ENCODE measurements around the gene PTPRN2.
"Not testable (repeated sequence)": the region's sequence is repeated elsewhere in the genome, so short reads cannot be mapped to it uniquely, and the experiment has no call there.

PTPRN2 gene

DNA sequence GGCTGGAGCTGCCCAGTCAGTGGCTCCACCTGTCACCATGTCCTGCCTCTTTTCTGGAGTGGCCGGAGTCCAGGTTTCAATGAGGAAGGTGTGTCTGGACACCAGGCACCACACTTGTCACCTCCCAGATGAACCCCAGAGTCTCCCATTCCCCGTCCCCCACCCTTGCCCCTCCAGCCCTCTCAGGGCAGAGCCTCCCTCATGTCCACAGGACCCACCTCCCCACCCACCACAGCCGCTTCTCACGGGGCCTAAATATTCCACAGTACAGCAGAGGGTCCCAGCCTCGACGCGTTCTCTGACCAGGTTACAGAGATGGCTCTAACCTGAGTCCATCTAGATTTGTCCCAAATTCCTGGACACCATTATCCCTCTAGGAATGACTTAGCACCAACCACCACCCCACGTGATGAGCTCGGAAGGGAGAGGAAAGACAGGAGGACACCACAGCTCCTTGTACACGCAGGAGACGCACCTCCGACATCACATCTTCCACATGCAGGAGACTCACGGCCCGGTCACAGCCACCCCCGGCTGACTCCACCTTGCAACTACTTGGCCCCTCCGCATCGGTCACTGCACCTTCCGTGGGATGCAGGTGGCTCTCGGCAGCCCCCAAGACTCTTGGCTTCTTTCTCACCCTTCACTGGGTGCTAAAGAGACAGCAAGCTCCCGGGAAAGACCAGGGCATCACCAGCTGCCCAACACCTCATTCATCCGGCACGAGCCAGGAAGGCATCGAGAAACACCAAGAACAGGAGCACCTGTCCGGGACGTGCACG is 690.7 kb downstream of the PTPRN2 start:
- no peak for DNase-seq (ENCODE audit: low spot score)

DNA sequence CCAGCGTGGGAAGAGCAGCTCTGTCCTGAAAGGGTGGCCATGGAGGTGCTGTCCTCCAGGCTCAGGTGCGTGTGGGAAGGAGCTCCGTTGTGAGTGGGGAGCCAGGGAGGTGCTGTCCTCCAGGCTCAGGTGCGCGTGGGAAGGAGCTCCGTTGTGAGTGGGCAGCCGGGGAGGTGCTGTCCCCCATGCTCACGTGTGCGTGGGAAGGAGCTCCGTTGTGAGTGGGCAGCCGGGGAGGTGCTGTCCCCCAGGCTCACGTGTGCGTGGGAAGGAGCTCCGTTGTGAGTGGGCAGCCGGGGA is 691.3 kb downstream of the PTPRN2 start:
- not testable (repeated sequence) for FAIRE-seq; DNase-seq (ENCODE audit: low spot score)

More for the DNA sequence above, 690.7 kb downstream of the PTPRN2 start:
- no peak for FAIRE-seq

DNA sequence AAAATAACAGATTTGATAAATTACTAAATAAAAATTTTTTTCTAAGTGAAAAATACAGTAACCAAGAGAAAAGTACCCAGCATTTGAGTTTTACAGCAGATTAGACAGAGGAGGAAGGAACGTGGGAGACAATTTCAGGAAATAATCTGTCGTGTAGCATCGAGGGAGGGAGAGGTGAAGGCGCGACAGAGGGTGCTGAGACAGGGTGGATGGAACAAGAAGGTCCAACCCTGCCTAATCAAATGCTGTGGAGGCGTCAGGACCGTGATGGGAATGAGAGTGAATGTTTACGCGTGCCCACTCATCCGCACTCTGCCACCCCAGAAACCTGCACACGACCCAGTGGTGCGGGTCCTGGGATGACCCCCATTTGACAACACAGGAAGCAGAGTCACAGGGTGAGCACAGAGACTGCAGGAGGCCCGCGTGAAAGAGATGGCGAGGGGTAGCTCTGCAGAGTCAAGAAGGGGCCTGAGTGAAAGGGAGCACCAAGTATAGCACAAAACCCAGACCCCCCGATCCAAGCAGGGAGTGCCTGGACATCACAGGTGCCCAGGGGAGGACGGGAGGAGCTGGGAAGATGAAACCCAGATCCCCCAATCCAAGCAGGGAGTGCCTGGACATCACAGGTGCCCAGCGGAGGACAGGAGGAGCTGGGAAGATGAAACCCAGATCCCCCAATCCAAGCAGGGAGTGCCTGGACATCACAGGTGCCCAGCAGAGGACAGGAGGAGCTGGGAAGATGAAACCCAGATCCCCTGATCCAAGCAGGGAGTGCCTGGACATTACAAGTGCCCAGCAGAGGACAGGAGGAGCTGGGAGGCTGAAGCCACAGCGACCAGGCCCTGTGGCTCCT is 691.9 kb downstream of the PTPRN2 start:
- FAIRE-seq (no peak), DNase-seq (ENCODE audit: low spot score) (no peak)

DNA sequence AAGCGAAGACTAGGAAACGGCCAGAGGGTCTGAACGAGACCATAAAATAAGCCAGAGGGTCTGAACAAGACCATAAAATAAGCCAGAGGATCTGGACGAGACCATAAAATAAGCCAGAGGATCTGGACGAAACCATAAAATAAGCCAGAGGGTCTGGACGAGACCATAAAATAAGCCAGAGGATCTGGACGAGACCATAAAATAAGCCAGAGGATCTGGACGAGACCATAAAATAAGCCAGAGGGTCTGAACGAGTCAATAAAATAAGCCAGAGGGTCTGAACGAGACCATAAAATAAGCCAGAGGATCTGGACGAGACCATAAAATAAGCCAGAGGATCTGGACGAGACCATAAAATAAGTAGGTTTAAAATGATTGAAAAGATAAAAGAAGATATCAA is 692.5 kb downstream of the PTPRN2 start:
- not testable (repeated sequence) for DNase-seq (ENCODE audit: low spot score); FAIRE-seq

DNA sequence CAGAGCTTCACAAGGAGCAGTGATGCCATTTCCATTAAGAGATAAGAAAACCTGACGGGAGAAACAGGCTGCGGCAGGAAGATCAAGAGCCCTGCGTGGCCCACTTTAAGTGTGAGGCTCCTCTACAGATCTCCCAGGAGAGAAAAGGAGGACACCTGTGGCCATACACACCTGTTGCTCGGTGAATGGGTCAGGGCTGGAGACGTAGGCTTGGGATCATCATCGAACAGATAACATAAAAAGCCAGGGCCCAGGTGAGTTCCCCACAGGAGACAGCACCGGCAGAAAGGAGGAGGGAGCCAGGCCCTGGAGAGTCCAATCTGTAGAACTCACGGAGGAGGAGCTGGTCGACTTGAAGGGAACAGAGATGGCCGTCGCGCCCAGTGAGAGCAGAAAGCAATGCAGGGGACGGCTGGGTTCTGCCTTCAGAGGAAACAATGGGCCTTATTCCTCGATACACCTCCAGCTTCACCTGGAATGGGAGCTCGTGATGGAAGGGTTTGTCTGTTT is 694.0 kb downstream of the PTPRN2 start:
- DNase-seq (ENCODE audit: low spot score) (no peak), FAIRE-seq (no peak)

DNA sequence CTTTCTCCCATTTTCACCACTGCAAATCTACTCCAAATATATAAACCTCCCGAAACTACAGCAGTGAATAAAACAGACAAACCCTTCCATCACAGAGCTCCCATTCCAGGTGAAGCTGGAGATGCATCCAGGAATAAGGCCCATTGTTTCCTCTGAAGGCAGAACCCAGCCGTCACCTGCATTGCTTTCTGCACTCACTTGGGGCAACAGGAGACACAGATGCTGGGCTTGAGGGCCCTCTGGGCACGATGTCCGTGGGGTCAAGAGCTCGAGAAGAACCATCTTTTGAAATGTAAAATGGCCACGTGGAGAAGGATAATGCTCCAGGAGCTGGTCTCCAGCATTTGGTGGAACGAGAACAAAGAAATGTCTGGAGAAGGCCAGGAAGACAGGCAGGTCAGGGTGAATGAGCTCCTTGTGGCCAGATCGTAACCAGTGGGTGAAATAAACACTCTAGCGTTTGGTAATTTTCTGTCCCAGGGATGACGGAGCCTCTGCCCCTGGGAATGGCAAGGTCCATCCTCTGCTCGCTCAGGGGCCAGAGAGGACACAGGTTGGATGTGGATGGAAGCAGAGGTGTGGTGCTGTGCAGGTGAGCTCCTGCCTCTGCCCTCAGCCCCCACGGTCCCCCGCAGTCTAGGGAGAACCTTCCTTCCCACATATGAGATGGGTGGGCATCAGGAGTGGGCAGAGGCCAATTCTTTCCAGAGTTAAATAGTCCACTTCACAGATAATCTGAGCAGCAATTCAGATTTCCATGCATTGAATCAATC is 694.7 kb downstream of the PTPRN2 start:
- DNase-seq (ENCODE audit: low spot score), result no peak
- FAIRE-seq, result no peak

DNA sequence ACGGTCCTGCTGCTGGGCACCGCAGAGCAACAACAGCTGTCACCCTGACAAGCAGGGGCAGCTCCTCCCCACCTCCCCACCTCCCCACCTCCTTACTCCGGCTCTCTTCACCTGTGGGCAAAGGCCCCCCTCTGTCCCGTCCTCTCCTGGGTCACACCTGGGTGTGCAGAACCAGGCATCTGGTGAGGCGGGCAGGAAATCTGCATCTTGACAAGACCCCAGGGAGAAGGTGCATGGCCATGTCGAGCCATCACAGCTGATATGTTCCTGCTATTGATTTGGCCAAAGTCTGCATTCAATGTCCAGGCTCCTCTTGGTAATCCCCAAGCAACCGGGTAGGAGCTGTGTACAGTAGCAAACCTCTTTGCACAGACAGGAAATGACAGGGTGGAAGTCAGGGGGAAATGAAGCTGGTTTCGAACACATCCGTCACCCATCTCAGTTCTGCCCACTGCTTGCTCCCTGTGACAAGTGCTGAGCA is 696.7 kb downstream of the PTPRN2 start:
- no peak for DNase-seq (ENCODE audit: low spot score)
- FAIRE-seq, result no peak

DNA sequence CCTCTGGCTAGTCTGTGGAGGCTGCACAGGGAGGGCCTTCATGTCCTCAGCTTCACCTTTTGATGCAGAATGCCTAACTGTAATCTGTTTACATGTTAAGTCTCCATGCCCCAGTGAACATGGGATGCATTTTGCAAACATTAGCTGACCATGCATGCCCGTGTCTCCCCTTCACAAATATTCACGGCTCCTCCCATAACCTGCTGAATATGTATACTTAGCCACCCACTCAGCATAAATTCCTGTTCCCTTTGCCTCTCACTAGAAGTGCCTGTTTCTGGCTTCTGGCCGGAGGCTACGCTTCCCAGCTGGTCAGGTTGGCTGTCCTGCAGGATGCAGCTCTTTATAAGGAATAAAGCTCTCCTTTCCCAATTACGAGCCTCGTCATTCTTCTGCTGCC is 698.1 kb downstream of the PTPRN2 start:
- DNase-seq (ENCODE audit: low spot score), result no peak
- no peak for FAIRE-seq

DNA sequence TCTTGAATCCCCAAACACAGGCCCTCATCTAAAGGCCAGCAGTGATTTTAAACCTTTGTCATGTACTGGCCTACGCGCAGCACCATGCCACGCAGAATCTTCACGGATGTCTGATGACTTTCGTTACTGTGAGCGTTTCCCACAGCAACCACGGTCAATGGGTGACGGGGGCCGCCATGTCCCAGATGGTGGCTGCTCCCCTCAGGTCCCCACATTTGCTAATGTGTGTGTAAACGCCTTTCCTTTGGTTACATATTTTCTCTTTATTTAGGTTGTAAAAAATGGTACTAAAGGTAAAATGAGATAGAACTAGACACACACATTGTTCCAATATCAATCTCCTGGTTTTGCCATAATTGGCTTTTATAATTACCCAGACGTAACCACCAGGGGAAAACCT is 699.0 kb downstream of the PTPRN2 start:
- DNase-seq (ENCODE audit: low spot score) (no peak), FAIRE-seq (no peak)

DNA sequence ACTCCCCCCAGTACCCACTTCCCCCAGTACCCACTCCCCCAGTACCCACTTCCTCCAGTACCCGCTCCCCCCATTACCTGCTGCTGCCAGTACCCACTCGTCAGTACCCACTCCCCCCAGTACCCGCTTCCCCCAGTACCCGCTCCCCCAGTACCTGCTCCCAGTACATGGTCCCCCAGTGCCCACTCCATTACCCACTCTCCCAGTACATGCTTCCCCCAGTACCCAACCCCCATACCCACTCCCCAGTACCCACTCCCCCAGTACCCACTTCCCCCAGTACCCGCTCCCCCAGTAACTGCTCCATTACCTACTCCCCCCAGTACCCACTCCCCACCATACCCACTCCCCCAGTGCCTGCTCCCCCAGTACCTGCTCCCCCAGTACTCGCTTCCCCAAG is 700.2 kb downstream of the PTPRN2 start:
- FAIRE-seq, result no peak

DNA sequence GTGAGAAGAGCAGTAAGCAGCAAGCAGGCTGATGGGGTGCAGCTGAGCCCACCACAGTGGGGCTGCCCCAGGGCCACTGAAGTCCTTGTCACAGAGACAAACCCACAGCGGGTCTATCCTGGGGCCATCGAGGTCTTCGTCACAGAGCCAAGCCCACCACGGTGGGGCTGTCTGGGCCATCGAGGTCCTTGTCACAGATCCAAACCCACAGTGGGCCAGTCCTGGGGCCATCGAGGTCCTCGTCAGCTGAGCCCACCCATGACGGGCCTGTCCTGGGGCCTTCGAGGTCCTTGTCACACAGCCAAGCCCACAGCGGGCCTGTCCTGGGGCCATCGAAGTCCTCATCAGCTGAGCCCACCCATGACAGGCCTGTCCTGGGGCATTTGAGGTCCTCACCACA is 700.9 kb downstream of the PTPRN2 start:
- FAIRE-seq, result no peak
- DNase-seq (ENCODE audit: low spot score), result no peak

More for the DNA sequence above, 700.2 kb downstream of the PTPRN2 start:
- no peak for DNase-seq (ENCODE audit: low spot score)

DNA sequence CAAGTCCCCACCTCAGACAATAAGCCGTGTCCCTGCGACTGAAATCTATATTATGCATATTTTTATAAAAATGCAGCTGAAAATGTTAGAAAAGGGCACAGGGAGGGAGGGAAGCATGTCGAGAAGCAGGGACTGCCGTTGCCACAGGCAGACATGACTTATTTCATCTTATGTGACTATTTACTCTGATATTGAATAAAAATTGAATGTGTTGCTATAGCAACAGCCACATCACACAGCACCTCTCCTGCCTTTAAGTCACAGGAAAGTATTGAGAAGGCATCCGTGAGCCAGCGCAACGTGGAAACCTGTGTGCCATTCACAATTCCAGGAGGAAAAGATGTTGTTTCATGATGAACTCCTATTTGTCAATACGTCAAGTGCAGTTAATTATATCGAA is 701.4 kb downstream of the PTPRN2 start:
- no peak for FAIRE-seq
- no peak for DNase-seq (ENCODE audit: low spot score)

DNA sequence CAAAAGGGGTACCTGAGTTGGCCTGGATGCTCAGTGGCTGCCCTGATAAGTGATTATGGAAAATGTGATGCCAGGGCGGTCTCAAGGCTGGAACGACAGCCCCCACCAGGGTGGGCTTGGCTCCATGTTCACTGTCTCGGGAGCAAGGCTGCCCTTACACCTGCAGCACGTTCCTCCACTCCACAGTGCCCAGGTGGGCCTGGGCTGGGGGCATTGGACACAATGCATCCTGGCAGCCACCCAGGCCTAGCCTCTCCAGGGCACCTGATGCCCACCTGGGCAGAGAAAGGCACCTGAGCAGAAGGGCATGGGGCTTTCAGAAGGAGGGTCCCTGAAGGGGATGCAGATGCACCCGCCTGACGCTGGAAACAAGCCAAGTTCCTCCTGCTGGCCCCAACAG is 702.5 kb downstream of the PTPRN2 start:
- FAIRE-seq, result no peak
- no peak for DNase-seq (ENCODE audit: low spot score)

DNA sequence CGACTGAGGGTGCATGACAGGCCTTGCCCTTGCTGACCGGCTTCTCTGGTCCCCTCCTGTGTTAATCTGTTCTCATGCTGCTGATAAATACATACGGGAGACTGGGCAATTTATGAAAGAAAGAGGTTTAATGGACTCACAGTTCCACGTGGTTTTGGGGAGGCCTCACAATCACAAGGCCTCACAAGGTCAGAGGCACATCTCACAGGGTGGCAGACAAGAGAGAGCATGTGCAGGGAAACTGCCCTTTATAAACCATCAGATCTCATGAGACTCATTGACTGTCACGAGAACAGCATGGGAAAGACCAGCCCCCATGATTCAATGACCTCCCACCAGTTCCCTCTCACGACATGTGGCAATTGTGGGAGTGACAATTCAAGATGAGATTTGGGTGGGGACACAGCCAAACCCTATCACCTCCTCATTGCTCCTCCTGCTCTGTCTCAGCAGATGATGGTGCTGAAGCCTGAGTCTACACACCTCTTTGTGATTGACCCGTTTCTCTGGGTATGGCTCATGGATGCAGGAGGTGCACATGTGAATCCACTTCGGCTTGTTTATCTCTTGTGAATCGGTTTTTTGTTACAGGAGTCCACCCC is 703.1 kb downstream of the PTPRN2 start:
- FAIRE-seq (no peak), DNase-seq (ENCODE audit: low spot score) (no peak)

DNA sequence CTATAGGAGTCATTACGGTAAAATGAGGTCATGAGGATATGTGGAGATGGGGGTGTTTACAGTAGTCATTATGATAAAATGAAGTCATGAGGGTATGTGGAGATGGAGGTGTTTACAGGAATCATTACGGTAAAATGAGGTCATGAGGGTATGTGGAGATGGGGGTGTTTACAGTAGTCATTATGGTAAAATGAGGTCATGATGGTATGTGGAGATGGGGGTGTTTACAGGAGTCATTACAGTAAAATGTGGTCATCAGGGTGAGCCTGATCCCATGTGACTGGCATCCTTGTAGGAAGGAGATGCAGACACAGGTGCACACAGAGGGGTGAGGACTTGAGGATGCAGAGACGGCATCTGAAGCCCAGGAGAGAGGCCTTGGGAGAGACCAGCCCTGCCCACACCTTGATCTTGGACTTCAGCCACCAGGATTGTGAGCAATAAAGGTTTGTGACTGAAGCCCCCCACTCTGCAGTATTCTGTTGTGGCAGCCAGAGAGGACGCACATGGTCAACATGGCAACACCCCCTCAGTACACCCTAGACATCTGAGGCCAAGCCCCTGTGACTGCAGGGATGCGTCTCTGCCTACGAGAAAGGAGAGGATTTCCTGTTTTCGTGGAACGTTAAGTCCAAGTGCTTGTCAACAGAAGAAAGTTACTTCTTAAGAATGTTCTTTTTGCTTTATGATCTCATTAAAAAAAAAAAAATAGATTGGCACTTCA is 706.4 kb downstream of the PTPRN2 start:
- DNase-seq (ENCODE audit: low spot score), result peak; percentile 18
- FAIRE-seq, result no peak

DNA sequence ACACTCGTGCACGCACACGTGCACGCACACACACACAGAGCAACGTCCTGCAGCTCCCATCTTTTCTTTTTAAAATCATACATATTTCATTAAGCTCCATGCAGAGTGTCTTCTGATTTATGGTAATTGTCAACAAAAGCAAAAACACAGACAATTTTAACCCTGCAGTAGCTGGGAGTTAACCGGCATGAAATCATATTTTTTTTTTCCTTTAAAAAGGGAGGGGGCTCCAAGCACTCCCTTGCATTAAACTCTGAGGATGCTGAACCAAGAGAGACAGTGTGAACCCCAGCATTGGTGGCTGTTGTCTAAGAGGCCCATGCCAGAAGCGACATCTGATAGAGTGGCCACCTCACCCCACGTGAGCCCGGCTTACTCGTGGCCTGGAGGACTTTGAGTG is 708.2 kb downstream of the PTPRN2 start:
- DNase-seq (ENCODE audit: low spot score) (no peak), FAIRE-seq (no peak)

DNA sequence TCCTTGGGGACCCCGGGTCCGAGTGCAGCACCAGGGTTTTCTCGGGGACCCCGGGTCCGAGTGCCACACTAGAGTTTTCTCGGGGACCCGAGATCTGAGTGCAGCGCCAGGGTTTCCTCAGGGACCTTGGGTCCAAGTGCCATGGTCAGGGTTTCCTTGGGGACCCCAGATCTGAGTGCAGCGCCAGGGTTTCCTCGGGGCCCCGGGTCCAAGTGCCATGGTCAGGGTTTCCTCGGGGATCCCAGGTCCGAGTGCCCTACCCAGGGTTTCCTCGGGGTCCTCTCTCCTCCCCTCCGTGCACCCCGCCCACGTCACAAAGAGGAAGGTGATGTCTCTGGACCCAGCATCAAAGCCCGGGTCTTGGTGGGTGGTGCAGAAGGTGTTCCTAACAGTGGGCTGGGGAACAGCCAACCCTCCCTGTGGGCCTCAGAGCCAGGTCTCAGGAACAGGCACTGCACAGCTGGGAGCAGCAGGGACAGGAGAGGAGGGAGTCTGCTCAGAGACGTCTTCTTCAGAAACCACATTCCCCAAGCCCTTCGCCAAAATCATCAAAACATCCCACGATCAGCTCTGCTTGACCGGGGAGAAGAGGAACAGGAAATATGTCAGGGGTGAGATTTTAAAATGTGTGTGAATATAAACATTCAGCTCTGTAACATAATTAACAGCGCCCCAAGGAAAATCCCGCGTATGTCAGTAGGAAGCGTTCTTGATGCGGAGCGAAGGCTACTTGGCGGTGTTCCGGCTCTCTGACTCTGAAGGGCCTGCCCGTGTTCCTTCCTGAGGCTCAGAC is 710.1 kb downstream of the PTPRN2 start:
- no peak for DNase-seq (ENCODE audit: low spot score)
- FAIRE-seq, result no peak

DNA sequence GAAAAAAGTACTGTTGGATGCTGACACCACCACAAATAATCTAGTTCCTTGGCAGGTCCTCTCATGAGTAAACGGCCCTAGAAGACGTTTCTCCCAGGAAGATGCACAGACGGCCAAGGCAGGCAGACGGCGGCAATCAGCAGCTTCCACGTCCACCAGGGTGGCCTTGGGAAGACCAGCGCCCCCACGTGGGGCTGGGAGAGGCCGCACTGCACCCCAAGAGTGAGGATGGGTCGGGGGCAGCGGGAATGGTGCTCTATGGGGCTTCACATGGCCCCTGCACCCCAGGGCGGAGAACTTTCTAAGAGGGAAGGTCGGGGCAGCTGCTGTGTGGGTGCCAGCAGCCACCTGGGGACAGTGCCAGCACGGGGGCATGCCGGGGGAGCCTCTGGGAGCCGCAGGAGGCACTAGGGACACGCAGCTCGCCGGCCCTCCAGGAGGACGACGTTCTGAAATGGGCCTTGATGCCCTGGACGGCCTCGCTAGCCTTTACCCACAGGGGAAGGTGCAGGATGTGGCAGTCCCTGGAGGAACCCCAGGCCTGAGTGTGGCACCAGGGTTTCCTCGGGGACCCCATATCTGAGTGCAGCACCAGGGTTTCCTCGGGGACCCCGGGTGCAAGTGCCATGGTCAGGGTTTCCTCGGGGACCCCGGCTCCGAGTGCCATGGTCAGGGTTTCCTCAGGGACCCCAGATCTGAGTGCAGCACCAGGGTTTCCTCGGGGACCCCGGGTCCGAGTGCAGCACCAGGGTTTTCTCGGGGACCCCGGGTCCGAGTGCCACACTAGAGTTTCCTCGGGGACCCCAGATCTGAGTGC is 710.9 kb downstream of the PTPRN2 start:
- DNase-seq (ENCODE audit: low spot score), result no peak
- FAIRE-seq, result no peak
